ENCODE data around the gene UNC13C.

DNA sequence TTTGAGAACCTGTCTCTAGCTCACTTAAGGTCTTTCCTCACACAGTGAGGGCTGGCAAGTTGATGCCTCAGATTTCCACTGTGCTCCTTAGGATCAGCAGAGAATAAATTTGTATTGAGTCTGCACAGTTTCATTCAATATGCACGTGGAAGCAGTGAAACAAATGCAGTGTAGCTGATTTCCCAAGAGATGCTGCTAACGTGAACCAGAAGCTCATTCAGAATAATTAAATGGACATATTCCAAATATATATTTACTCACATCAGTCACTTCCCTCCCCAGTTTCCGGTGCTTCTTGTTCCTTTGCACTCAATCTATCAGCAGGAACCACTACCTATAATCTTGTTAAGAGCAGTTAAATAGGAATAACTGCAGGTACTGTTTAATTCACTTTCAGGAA lies 86.1 kb downstream of the UNC13C start:
- TF ChIP-seq EZH2phosphoT487 (IDR thresholded peaks at IDR 0.05; ENCODE audit: borderline replicate concordance) (no peak), TCF7L2 (IDR thresholded peaks at IDR 0.05; ENCODE audit: borderline replicate concordance, extremely low read depth, insufficient read depth, insufficient read length) (no peak), CTCF (IDR thresholded peaks at IDR 0.05 in 2 of 3, conservative IDR thresholded peaks at IDR 0.05 in 1 of 3; ENCODE audit: borderline replicate concordance in 1 of 3, insufficient read depth in 1 of 3, low read depth in 2 of 3, low read length in 2 of 3) (no peak), POLR2AphosphoS5 (IDR thresholded peaks at IDR 0.05; ENCODE audit: low read depth, low read length) (no peak), FOSL1 (IDR thresholded peaks at IDR 0.05; ENCODE audit: low read depth) (no peak)
- TF ChIP-seq, protein P1, sequence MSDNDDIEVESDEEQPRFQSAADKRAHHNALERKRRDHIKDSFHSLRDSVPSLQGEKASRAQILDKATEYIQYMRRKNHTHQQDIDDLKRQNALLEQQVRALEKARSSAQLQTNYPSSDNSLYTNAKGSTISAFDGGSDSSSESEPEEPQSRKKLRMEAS (IDR thresholded peaks at IDR 0.05), result no peak

Data from HCT116 (cell line).